ENCODE measurements around the gene FAT1.

DNA sequence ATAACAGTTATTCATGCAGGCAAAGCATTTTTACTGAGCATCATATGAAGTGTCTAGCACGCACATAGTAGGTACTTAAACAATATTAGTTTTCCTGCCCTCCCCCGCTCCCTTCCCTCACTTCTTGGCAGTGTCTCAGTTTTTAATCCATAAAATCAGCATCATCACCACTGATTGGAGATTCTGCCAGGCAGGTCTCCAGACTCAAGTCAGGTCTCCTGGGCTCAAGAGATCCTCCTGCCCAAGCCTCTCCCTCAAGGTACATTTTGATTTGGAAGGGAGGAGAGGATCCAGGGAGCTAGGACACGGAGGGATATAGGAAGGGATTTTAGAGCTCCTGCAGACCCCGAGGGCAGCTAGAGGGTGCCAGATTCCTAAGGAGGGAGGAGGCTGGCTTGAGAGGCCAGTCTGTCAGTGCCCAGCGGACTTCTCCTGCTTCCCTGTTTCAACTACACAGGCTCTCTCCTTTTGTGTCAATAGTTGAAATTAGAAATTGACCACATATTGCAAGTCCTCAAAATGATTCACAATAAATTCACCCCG is 4.4 kb upstream of the FAT1 start:
- TF ChIP-seq, protein P1, sequence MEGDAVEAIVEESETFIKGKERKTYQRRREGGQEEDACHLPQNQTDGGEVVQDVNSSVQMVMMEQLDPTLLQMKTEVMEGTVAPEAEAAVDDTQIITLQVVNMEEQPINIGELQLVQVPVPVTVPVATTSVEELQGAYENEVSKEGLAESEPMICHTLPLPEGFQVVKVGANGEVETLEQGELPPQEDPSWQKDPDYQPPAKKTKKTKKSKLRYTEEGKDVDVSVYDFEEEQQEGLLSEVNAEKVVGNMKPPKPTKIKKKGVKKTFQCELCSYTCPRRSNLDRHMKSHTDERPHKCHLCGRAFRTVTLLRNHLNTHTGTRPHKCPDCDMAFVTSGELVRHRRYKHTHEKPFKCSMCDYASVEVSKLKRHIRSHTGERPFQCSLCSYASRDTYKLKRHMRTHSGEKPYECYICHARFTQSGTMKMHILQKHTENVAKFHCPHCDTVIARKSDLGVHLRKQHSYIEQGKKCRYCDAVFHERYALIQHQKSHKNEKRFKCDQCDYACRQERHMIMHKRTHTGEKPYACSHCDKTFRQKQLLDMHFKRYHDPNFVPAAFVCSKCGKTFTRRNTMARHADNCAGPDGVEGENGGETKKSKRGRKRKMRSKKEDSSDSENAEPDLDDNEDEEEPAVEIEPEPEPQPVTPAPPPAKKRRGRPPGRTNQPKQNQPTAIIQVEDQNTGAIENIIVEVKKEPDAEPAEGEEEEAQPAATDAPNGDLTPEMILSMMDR (IDR thresholded peaks at IDR 0.05; ENCODE audit: low read depth, low read length), result no peak
- TF ChIP-seq POLR2A (IDR thresholded peaks at IDR 0.05; ENCODE audit: extremely low read depth, insufficient read length) (no peak), MAX (IDR thresholded peaks at IDR 0.05; ENCODE audit: low read depth, low read length) (no peak), MYC (IDR thresholded peaks at IDR 0.05; ENCODE audit: low read depth, low read length) (no peak)

All from NB4 (cell line).